ENCODE results near the gene CNKSR3. TPM values are rescaled to one million over a fixed set of nuclear protein-coding genes. Genes with fewer than 3 reads are reported as not detected.

The CNKSR3 gene
- polyA plus RNA-seq, 3 donors, result not detected

DNA sequence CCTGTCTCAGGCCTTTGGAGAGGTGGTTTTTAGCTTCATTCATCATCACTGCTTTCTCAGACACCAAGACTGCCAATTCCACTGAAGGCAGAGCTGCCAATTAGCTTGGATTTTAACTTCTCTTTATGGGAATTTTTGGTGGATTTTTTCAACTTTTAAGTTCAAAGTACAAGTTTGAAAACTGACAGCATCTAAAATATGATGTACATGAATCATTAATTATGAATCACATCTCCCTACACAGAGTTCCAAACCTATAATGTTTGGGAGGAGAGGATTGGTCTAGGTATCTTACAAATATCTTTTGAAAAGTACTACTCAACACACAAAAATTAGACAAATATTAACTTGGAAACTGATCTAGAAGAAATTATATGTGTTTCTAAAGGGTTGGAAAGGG, 25.5 kb downstream of the CNKSR3 start:
- H3K27ac Mint-ChIP-seq, result no peak overlapping the region
- Histone ChIP-seq H4K20me1 (ENCODE audit: insufficient read depth, low read length) (no peaks in the 10 kb centered on the region), H3K36me3 (replicated peaks in 1 of 2; ENCODE audit: control insufficient read depth in 1 of 2, insufficient read depth in 2 of 2, low read length in 2 of 2) (no peaks in the 10 kb centered on the region), H2AFZ (ENCODE audit: insufficient read depth, low read depth, low read length, poor library complexity, severe bottlenecking) (no peak overlapping the region), H3K9me3 (replicated peaks in 1 of 2; ENCODE audit: control insufficient read depth in 1 of 2, insufficient read depth in 1 of 2, low read length in 2 of 2) (no peaks in the 10 kb centered on the region), H3K4me1 (ENCODE audit: control insufficient read depth in 1 of 2, insufficient read depth in 2 of 2, low read length in 2 of 2) (no peaks in the 10 kb centered on the region), H3K27ac (ENCODE audit: low read depth in 1 of 2, low read length in 2 of 2) (no peak overlapping the region), H3K9ac (ENCODE audit: insufficient read depth, low read length, poor library complexity, severe bottlenecking) (no peak overlapping the region), H3K4me2 (replicated peaks; ENCODE audit: extremely low read depth, low read length, poor library complexity, severe bottlenecking) (no peak overlapping the region), H3K4me3 (replicated peaks in 1 of 3; ENCODE audit: low read depth in 2 of 3, low read length in 3 of 3) (no peak overlapping the region), H3K79me2 (ENCODE audit: insufficient read depth, low read length) (no peaks in the 10 kb centered on the region), H3K27me3 (ENCODE audit: control insufficient read depth in 2 of 2, insufficient read depth in 2 of 2, low read length in 2 of 2) (no peaks in the 10 kb centered on the region)
- H3K27me3 Mint-ChIP-seq (ENCODE audit: low read depth in 3 of 3), result peaks cover 0 to 2% (median 0%) of the 10 kb centered on the region in 3 donors
- no peak for DNase-seq
- no peak overlapping the region for H3K4me3 Mint-ChIP-seq
- no peaks in the 10 kb centered on the region for H3K36me3 Mint-ChIP-seq
- H3K9me3 Mint-ChIP-seq, result peaks cover 0 to 2% (median 0%) of the 10 kb centered on the region in 7 donors
- TF ChIP-seq, protein P1, sequence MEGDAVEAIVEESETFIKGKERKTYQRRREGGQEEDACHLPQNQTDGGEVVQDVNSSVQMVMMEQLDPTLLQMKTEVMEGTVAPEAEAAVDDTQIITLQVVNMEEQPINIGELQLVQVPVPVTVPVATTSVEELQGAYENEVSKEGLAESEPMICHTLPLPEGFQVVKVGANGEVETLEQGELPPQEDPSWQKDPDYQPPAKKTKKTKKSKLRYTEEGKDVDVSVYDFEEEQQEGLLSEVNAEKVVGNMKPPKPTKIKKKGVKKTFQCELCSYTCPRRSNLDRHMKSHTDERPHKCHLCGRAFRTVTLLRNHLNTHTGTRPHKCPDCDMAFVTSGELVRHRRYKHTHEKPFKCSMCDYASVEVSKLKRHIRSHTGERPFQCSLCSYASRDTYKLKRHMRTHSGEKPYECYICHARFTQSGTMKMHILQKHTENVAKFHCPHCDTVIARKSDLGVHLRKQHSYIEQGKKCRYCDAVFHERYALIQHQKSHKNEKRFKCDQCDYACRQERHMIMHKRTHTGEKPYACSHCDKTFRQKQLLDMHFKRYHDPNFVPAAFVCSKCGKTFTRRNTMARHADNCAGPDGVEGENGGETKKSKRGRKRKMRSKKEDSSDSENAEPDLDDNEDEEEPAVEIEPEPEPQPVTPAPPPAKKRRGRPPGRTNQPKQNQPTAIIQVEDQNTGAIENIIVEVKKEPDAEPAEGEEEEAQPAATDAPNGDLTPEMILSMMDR (IDR thresholded peaks at IDR 0.05), result no peak
- H3K4me1 Mint-ChIP-seq, result no peaks in the 10 kb centered on the region
- intact Hi-C loops (cut with micrococcal nuclease), result no loop called here

GRCh38 chr6:154482858-154483257, 27.6 kb downstream of the CNKSR3 start:
- Histone ChIP-seq H3K4me1 (ENCODE audit: control insufficient read depth in 1 of 2, insufficient read depth in 2 of 2, low read length in 2 of 2) (no peaks in the 10 kb centered on the region), H3K9ac (ENCODE audit: insufficient read depth, low read length, poor library complexity, severe bottlenecking) (no peak overlapping the region), H3K27me3 (ENCODE audit: control insufficient read depth in 2 of 2, insufficient read depth in 2 of 2, low read length in 2 of 2) (no peaks in the 10 kb centered on the region), H3K79me2 (ENCODE audit: insufficient read depth, low read length) (no peaks in the 10 kb centered on the region), H2AFZ (ENCODE audit: insufficient read depth, low read depth, low read length, poor library complexity, severe bottlenecking) (no peak overlapping the region), H3K4me3 (replicated peaks in 1 of 3; ENCODE audit: low read depth in 2 of 3, low read length in 3 of 3) (no peak overlapping the region), H3K36me3 (replicated peaks in 1 of 2; ENCODE audit: control insufficient read depth in 1 of 2, insufficient read depth in 2 of 2, low read length in 2 of 2) (no peaks in the 10 kb centered on the region), H4K20me1 (ENCODE audit: insufficient read depth, low read length) (no peaks in the 10 kb centered on the region), H3K9me3 (replicated peaks in 1 of 2; ENCODE audit: control insufficient read depth in 1 of 2, insufficient read depth in 1 of 2, low read length in 2 of 2) (no peaks in the 10 kb centered on the region), H3K27ac (ENCODE audit: low read depth in 1 of 2, low read length in 2 of 2) (no peak overlapping the region), H3K4me2 (replicated peaks; ENCODE audit: extremely low read depth, low read length, poor library complexity, severe bottlenecking) (no peak overlapping the region)
- WGBS (ENCODE audit: insufficient coverage), result 37% methylated on average over 4 of the region's 4 CpGs
- no peaks in the 10 kb centered on the region for H3K36me3 Mint-ChIP-seq
- intact Hi-C loops (cut with micrococcal nuclease), result no loop called here
- no peak for DNase-seq
- H3K9me3 Mint-ChIP-seq, result peaks cover 0 to 2% (median 0%) of the 10 kb centered on the region in 7 donors
- no peak overlapping the region for H3K4me3 Mint-ChIP-seq
- no peak overlapping the region for H3K27ac Mint-ChIP-seq
- peaks cover 7% of the 10 kb centered on the region for H3K4me1 Mint-ChIP-seq
- H3K27me3 Mint-ChIP-seq (ENCODE audit: low read depth in 3 of 3), result peaks cover 0 to 2% (median 0%) of the 10 kb centered on the region in 3 donors
- TF ChIP-seq, protein P1 (IDR thresholded peaks at IDR 0.05), result no peak

All from CD14-positive monocyte (primary cell).